Measurements from ENCODE around the gene PAX5.

DNA sequence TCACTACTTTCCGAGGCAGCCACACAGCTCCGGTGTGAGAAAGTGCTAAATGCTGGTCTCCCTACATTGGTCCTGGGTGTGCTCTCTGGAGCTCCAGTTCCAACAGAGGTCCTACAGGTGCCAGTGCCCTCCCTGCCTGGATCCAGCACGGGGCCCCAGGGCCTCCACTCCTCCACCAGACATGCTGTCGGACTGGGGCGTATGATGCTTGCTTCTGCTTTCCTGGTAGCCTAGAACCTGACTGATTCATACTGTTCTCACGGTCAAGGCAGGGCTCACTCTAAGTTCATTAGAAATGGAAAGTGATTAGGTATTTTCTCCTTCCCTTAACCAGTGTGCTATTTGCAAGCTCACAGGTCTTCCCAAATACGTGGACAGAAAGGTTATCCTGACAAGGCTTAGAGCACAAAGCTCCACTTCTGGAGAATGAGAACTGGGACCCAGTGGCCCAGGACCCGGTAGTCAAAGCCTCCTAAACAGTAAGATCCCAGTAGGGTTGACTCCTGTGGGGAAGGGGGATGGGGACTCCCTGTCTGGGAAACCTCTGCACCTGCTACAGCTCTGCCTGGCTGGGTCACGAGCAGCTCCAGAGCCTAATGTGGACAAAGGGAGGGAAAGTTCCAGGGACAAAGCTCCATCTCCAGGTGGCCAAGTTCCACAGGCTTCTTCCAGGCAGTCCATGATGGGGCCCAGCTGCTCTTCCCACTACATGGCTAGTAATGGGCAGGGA lies 98.1 kb downstream of the PAX5 start:
- TF ChIP-seq, protein P1, sequence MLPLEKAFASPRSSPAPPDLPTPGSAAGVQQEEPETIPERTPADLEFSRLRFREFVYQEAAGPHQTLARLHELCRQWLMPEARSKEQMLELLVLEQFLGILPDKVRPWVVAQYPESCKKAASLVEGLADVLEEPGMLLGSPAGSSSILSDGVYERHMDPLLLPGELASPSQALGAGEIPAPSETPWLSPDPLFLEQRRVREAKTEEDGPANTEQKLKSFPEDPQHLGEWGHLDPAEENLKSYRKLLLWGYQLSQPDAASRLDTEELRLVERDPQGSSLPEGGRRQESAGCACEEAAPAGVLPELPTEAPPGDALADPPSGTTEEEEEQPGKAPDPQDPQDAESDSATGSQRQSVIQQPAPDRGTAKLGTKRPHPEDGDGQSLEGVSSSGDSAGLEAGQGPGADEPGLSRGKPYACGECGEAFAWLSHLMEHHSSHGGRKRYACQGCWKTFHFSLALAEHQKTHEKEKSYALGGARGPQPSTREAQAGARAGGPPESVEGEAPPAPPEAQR (tag by site-specific recombination; IDR thresholded peaks at IDR 0.05): no peak
- TF ChIP-seq ZFP3 (tag by site-specific recombination; IDR thresholded peaks at IDR 0.05; ENCODE audit: low read depth) (no peak), ZNF350 (tag by site-specific recombination; IDR thresholded peaks at IDR 0.05) (no peak)
- TF ChIP-seq, protein P2, sequence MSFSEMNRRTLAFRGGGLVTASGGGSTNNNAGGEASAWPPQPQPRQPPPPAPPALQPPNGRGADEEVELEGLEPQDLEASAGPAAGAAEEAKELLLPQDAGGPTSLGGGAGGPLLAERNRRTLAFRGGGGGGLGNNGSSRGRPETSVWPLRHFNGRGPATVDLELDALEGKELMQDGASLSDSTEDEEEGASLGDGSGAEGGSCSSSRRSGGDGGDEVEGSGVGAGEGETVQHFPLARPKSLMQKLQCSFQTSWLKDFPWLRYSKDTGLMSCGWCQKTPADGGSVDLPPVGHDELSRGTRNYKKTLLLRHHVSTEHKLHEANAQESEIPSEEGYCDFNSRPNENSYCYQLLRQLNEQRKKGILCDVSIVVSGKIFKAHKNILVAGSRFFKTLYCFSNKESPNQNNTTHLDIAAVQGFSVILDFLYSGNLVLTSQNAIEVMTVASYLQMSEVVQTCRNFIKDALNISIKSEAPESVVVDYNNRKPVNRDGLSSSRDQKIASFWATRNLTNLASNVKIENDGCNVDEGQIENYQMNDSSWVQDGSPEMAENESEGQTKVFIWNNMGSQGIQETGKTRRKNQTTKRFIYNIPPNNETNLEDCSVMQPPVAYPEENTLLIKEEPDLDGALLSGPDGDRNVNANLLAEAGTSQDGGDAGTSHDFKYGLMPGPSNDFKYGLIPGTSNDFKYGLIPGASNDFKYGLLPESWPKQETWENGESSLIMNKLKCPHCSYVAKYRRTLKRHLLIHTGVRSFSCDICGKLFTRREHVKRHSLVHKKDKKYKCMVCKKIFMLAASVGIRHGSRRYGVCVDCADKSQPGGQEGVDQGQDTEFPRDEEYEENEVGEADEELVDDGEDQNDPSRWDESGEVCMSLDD (tag by site-specific recombination; IDR thresholded peaks at IDR 0.05): no peak
- TF ChIP-seq, protein P3, sequence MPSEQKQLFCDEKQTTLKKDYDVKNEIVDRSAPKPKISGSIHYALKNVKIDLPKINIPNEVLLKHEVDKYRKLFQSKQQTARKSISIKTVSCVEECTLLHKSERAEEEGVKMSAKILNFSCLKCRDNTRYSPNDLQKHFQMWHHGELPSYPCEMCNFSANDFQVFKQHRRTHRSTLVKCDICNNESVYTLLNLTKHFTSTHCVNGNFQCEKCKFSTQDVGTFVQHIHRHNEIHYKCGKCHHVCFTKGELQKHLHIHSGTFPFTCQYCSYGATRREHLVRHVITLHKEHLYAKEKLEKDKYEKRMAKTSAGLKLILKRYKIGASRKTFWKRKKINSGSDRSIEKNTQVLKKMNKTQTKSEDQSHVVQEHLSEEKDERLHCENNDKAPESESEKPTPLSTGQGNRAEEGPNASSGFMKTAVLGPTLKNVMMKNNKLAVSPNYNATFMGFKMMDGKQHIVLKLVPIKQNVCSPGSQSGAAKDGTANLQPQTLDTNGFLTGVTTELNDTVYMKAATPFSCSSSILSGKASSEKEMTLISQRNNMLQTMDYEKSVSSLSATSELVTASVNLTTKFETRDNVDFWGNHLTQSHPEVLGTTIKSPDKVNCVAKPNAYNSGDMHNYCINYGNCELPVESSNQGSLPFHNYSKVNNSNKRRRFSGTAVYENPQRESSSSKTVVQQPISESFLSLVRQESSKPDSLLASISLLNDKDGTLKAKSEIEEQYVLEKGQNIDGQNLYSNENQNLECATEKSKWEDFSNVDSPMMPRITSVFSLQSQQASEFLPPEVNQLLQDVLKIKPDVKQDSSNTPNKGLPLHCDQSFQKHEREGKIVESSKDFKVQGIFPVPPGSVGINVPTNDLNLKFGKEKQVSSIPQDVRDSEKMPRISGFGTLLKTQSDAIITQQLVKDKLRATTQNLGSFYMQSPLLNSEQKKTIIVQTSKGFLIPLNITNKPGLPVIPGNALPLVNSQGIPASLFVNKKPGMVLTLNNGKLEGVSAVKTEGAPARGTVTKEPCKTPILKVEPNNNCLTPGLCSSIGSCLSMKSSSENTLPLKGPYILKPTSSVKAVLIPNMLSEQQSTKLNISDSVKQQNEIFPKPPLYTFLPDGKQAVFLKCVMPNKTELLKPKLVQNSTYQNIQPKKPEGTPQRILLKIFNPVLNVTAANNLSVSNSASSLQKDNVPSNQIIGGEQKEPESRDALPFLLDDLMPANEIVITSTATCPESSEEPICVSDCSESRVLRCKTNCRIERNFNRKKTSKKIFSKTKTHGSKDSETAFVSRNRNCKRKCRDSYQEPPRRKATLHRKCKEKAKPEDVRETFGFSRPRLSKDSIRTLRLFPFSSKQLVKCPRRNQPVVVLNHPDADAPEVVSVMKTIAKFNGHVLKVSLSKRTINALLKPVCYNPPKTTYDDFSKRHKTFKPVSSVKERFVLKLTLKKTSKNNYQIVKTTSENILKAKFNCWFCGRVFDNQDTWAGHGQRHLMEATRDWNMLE (tag by site-specific recombination; conservative IDR thresholded peaks at IDR 0.05; ENCODE audit: low read depth): no peak

Measured in HEK293 (cell line).